Measurements from ENCODE around the gene PARD3B.

GRCh38 chr2:205070889-205071288 lies 525.6 kb downstream of the PARD3B start:
- TF ChIP-seq POLR2A (IDR thresholded peaks at IDR 0.05; ENCODE audit: low read length) (no peak), GATA1 (IDR thresholded peaks at IDR 0.05; ENCODE audit: low read depth, low read length) (no peak)

Measured in erythroblast (primary cell).